ENCODE measurements around the gene CPEB1. TPM values are rescaled to one million over a fixed set of nuclear protein-coding genes. Genes with fewer than 3 reads are reported as not detected.

The CPEB1 gene
- total RNA-seq, 2 donors from 2014 or later: 1.5 to 3.3 TPM

- Histone ChIP-seq H3K27ac (no peak overlapping the region), H3K36me3 (no peaks in the 10 kb centered on the region), H3K4me3 (no peak overlapping the region), H3K27me3 (no peaks in the 10 kb centered on the region), H3K4me1 (no peaks in the 10 kb centered on the region), H3K9me3 (no peaks in the 10 kb centered on the region)
- no peak for DNase-seq (ENCODE audit: low spot score)
- TF ChIP-seq CTCF (IDR thresholded peaks at IDR 0.05): no peak
Observed at GRCh38 chr15:82602195-82602594, 45.0 kb downstream of the CPEB1 start.

- no peak overlapping the region for H3K27ac ChIP-seq
- H3K4me1 ChIP-seq: no peaks in the 10 kb centered on the region
- DNase-seq (ENCODE audit: low spot score): no peak
- no peaks in the 10 kb centered on the region for H3K9me3 ChIP-seq
- H3K4me3 ChIP-seq: no peak overlapping the region
- no peak for TF ChIP-seq CTCF (IDR thresholded peaks at IDR 0.05)
- no peaks in the 10 kb centered on the region for H3K36me3 ChIP-seq
- H3K27me3 ChIP-seq: no peaks in the 10 kb centered on the region
Observed at GRCh38 chr15:82599862-82600261, 47.3 kb downstream of the CPEB1 start.

- TF ChIP-seq CTCF (IDR thresholded peaks at IDR 0.05): no peak
- no peak for DNase-seq (ENCODE audit: low spot score)
- Histone ChIP-seq H3K36me3 (no peaks in the 10 kb centered on the region), H3K4me3 (no peak overlapping the region), H3K27ac (no peak overlapping the region), H3K4me1 (no peaks in the 10 kb centered on the region), H3K9me3 (no peaks in the 10 kb centered on the region), H3K27me3 (no peaks in the 10 kb centered on the region)
Observed at GRCh38 chr15:82597815-82598214, 49.3 kb downstream of the CPEB1 start.

GRCh38 chr15:82595766-82596165, 51.4 kb downstream of the CPEB1 start:
- no peak for DNase-seq (ENCODE audit: low spot score)

GRCh38 chr15:82595203-82595602, 52.0 kb downstream of the CPEB1 start:
- DNase-seq (ENCODE audit: low spot score): no peak
- no peak for TF ChIP-seq CTCF (IDR thresholded peaks at IDR 0.05)
- Histone ChIP-seq H3K27ac (no peak overlapping the region), H3K4me3 (no peak overlapping the region), H3K9me3 (no peaks in the 10 kb centered on the region), H3K27me3 (no peaks in the 10 kb centered on the region), H3K4me1 (no peaks in the 10 kb centered on the region), H3K36me3 (no peaks in the 10 kb centered on the region)

More at GRCh38 chr15:82595766-82596165, 51.4 kb downstream of the CPEB1 start:
- Histone ChIP-seq H3K4me1 (no peaks in the 10 kb centered on the region), H3K27me3 (no peaks in the 10 kb centered on the region), H3K4me3 (no peak overlapping the region), H3K36me3 (no peaks in the 10 kb centered on the region), H3K27ac (no peak overlapping the region), H3K9me3 (no peaks in the 10 kb centered on the region)
- no peak for TF ChIP-seq CTCF (IDR thresholded peaks at IDR 0.05)

GRCh38 chr15:82587805-82588204, 59.4 kb downstream of the CPEB1 start:
- H3K4me1 ChIP-seq: no peaks in the 10 kb centered on the region
- no peaks in the 10 kb centered on the region for H3K36me3 ChIP-seq
- no peak overlapping the region for H3K27ac ChIP-seq
- TF ChIP-seq CTCF (IDR thresholded peaks at IDR 0.05): no peak
- no peak for DNase-seq (ENCODE audit: low spot score)
- no peak overlapping the region for H3K4me3 ChIP-seq
- no peaks in the 10 kb centered on the region for H3K9me3 ChIP-seq
- no peaks in the 10 kb centered on the region for H3K27me3 ChIP-seq

Data from right atrium auricular region (tissue), 2 donors.